SK-N-MC (cell line): ENCODE measurements around the gene PDIA6.

Experiments used
- EZH2 ChIP-seq: fragments of 200-600 bp; sonication (generic); IDR thresholded peaks from one replicate; pipeline ENCODE4 v1.6.1; 2017; ENCODE audit warnings: antibody characterized with exemption
- POLR2AphosphoS5 ChIP-seq: IDR thresholded peaks from 2 replicates; pipeline ENCODE4 v1.6.1; 2012; ENCODE audit warnings: mild to moderate bottlenecking, low read depth, low read length, borderline replicate concordance

DNA sequence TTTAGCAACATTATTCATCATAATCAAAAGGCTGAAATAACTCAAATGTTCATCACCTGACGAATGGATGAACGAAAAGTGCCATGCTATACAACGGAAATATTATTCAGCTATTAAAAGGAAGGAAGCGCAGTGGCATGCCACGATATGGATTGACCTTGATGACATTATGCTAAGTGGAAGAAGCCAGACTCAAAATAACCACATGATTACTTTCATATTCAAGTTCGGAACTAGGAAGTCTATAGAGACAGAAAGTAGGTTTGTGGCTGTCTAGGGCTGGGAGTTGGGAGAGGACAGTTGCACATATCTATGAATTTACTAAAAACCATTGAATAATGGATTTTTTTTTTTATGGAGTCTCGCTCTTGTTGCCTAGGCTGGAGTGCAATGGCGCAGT, 13.4 kb upstream of the PDIA6 start:
- TF ChIP-seq EZH2 (no peak), POLR2AphosphoS5 (no peak)
